Activated CD4-positive, alpha-beta T cell treated with anti-CD3 and anti-CD28 coated beads, Interleukin-10, Interleukin-2, amounts not matched to agents 100 ng/mL and 50 ng/mL, durations not matched to agents 16 hours and 8 hours (primary cell): ENCODE data around the gene CPNE6.

ENCODE experiments used
- DNase-seq: peaks from one replicate; pipeline ENCODE4 v3.0.0-alpha.2; 2020

CPNE6 gene

DNA sequence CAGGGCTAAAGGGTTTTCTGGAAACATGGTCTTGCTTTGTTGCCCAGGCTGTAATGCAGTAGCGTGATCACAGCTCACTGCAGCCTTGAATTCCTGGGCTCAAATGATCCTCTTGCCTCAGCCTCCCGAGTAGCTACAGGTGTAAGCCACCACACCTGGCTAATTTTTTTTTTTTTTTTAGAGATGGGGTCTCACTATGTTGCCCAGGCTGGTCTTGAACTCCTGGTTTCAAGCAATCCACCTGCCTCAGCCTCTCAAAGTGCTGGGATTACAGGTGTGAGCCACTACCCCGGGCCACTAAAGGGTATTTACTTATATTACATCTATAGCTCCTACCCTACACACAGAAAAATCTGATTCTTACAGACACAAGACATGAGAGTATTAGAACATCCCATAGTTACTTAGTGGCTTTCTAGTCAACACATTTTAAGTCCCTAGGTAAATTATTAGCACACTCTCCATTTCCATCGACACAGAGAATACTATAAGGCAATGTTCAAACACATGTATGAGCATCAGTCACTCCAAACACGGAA lies 37.0 kb downstream of the CPNE6 start:
- DNase-seq, result no peak

DNA sequence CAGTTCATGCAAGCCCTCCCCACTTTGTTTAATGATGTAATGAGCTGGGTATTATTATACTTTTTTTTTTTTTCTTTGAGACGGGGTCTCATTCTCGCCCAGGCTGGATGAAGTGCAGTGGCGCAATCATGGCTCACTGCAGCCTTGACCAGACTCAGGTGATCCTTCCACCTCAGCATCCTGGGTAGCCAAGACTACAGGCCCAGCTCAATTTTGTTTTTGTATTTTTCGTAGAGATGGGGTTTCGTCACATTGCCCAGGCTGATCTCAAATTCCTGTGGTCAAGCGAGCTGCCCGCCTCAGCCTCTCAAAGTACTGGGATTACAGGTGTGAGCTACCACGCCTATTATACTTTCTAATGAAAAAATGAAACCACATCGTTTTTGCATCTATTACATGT lies 38.7 kb downstream of the CPNE6 start:
- DNase-seq, result no peak

GRCh38 chr14:24110523-24110922 lies 39.2 kb downstream of the CPNE6 start:
- no peak for DNase-seq

DNA sequence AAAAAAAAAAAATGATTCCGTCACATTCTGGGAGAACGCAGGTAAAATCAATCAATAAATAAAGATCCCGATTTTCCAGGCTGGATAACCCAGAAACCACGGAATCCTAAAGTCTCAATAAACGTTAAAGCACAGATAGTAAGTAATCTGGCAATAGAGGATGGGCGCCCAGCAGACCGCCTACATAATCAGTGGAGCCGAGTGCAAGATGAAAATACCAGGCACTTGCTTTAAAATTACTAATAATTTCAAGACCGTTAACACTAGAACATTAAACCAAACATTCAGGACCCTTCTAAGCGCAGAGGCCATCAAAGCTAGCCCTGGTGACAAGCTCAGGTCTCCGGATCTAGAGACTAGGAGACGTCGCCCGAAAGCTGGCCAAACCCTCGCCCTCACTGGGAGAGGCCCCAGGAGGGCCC lies 42.0 kb downstream of the CPNE6 start:
- no peak for DNase-seq

DNA sequence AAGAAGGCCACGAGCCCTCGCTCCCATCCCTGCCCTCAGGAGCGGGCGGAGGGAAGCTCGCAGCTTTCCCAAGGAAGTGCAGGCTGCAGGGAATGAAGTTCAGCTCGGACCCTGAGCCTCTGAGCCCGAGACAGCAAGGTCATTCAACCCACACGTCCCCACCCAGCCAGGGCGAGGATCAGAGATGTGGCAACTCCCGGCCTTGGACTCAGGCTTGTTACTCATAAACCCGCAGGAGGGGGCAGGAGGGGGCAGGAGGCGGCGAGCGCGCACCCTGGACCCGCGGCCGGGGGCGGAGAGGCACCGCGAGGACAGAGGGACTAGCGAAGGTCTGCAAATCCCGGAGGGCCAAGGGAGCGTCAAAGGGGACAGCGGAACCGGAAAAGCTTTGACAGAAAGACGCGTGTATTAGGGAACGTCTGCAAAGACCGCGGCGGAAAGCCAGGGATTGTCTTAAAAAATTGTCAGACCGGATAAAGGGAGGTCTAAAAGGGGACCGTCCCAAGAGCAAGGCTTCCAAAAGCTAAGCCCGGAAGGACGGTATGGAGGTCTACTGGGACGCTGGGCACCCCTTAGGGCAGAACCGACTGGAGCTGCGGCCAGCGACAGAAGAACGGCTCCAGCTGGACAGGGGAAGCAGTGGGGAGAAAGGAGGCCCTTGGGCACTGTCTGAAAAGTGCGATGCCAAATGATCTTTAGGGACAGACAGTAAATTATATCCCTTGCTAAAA lies 42.6 kb downstream of the CPNE6 start:
- DNase-seq, result peak; percentile 87

GRCh38 chr14:24114532-24115421 lies 43.4 kb downstream of the CPNE6 start, which contains the start of the genes DCAF11 and NRL:
Gene DCAF11, plus strand, starts transcription at chr14:24114777. Its CDS starts 818 bp downstream, at chr14:24115595.
Gene NRL, minus strand, starts transcription at chr14:24114949. Its CDS starts 32,101 bp downstream, at chr14:24082848.
- peak; percentile 100 for DNase-seq

- no peak for DNase-seq
These were observed 44.2 kb downstream of the CPNE6 start for GRCh38 chr14:24115422-24116127.

- no peak for DNase-seq
These were observed 44.9 kb downstream of the CPNE6 start for GRCh38 chr14:24116128-24116814.

GRCh38 chr14:24117179-24117578 lies 45.8 kb downstream of the CPNE6 start:
- DNase-seq, result no peak

- no peak for DNase-seq
These were observed 48.3 kb downstream of the CPNE6 start for GRCh38 chr14:24119691-24120090.

DNA sequence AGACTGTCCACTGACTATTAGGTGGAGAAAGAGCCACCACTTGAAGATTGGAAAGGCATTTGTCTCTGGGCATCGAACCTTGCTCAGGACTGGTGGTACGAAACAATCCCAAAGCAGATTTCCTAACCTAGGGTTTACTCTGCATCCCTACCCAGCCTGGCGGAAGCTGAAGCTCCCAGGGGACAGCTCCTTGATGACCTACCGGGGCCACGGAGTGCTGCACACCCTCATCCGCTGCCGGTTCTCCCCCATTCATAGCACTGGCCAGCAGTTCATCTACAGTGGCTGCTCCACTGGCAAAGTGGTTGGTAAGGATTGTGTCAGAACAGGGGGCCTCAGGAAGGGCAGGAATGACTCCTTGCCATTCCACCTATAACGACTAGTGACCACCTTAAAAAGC lies 49.8 kb downstream of the CPNE6 start:
- no peak for DNase-seq

DNA sequence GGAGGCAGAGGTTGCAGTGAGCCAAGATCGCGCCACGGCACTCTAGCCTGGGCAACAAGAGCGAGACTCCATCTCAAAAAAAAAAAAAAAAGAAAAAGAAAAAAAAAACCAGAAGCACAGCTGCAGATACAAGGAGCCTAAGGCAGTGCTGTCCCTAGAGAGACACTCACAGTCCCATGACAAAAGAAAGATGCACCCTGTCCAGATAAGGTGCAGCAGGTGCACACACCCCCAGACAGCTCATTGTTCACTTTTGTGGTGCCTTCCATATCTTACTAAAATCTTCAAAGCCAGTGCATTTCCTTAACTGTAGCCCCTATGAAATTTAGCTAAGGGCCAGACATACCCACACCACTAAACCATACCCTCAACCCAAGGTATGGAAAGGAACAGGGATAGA lies 51.1 kb downstream of the CPNE6 start:
- DNase-seq, result no peak

DNA sequence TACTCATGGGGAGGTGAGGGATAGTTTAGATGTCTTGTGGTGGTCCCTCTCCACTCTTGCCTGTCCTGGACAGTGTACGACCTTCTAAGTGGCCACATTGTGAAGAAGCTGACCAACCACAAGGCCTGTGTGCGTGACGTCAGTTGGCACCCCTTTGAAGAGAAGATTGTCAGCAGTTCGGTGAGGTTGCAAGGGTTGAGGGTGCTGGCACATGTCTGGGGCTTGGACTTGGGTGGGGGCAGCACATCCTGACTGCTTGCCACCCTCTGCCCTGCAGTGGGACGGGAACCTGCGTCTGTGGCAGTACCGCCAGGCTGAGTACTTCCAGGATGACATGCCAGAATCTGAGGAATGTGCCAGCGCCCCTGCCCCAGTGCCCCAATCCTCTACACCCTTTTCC lies 51.5 kb downstream of the CPNE6 start:
- DNase-seq, result no peak

DNA sequence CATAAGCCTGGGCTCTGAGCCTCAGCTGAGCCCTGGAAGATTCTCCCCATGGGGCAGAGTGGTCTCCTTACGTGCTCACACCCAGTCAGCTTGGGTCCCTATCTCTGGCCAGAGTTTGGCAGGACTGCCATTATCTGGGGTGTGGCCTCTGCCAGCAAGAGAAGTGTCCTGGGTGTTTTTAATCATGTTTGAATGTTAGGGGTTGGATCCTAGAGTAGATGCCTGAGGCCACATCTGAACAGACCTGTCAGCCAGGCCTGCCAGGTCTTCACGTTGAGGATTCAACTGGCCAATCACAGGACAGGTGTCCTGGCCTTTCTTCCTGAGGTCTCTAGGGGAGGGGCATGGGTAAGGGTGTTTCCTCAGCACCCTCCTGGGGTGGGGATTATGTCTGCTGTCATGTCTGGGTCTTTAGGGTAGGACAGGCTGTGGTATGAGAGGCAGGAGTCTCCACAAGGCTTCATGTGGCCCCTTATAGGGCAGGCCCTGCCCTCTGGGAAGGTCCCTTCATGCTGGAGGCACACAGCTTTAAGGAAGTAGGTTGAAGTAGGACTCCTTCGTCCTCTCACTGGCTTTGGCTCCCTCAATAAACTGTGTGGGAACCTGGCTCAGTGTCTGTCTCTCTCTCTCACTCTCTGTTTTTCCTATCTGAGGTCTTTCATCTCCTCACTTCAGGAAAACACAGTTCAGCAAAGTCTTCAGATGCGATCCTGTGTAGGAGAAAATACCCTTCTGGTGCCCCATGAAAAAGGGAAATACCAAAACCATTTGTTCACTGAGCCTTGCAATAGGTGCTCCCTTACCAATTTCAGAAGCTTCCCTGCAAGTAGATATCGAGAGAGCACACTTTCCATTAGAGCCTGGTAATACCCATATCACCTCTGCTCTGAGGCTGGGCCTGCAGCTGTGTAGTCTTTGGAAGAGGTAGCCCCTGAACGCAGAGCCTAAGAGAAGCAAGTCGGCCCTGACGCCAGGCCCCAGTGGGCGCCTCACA lies 52.4 kb downstream of the CPNE6 start:
- DNase-seq, result no peak

DNA sequence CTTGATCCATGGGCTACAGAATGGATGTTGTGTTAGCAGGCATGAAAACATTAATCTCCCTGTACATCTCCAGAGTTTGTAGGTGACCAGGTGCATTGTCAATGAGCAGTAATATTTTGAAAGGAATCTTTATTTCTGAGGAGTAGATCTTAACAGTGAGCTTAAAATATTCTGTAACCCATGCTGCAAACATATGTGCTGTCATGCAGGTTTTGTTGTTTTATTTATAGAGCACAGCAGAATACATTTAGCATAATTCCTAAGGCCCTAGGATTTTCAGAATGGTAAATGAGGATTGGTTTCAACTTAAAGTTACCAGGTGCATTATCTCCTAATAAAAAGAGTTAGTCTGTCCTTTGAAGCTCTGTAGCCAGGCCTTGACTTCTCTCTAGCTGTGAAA lies 55.6 kb downstream of the CPNE6 start:
- DNase-seq, result no peak

DNA sequence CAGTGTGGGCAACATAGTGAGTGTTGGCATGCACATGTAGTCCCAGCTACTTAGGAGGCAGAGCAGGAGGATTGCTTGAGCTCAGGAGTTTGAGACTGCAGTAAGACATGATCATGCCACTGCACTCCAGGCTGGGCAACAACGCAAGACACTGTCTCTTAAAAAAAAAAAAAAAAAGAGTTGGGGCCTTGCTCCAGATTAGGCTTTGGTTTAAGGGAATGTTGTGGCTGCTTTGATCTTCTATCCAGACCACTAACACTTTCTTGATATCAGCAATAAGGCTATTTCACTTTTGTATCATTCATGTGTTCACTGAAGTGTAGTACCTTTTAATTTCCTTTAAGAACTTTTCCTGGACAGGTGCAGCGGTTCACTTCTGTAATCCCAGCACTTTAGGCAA lies 56.3 kb downstream of the CPNE6 start:
- no peak for DNase-seq
